Measurements from ENCODE around the gene SLC6A13.

- TF ChIP-seq, protein P1, sequence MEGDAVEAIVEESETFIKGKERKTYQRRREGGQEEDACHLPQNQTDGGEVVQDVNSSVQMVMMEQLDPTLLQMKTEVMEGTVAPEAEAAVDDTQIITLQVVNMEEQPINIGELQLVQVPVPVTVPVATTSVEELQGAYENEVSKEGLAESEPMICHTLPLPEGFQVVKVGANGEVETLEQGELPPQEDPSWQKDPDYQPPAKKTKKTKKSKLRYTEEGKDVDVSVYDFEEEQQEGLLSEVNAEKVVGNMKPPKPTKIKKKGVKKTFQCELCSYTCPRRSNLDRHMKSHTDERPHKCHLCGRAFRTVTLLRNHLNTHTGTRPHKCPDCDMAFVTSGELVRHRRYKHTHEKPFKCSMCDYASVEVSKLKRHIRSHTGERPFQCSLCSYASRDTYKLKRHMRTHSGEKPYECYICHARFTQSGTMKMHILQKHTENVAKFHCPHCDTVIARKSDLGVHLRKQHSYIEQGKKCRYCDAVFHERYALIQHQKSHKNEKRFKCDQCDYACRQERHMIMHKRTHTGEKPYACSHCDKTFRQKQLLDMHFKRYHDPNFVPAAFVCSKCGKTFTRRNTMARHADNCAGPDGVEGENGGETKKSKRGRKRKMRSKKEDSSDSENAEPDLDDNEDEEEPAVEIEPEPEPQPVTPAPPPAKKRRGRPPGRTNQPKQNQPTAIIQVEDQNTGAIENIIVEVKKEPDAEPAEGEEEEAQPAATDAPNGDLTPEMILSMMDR (IDR thresholded peaks at IDR 0.05) = no peak
- no peak for TF ChIP-seq POLR2A (IDR thresholded peaks at IDR 0.05)
Measured at GRCh38 chr12:267581-268482, 5.2 kb upstream of the SLC6A13 start.

Measured in right lobe of liver (tissue), 4 donors.